Thyroid gland (tissue), 4 donors: ENCODE measurements around the gene C20orf144.

Experiments
- POLR2A ChIP-seq, 2 donors: fragments of 450-650 bp; IDR thresholded peaks; one replicate each; pipeline ENCODE4 v1.6.1; 2017; ENCODE audit warnings: antibody characterized with exemption in 2 of 2, mild to moderate bottlenecking in 2 of 2, moderate library complexity in 1 of 2
- TF ChIP-seq, protein P1 (sequence below), 6 experiments: fragments of 200-600 bp in 3 of 6; fragments of 450-650 bp in 3 of 6; sonication (generic) in 3 of 6; IDR thresholded peaks; one replicate each; pipeline ENCODE4 v1.5.1; 2016 to 2019; ENCODE audit warnings: antibody characterized with exemption in 6 of 6, mild to moderate bottlenecking in 2 of 6, inconsistent platforms in 1 of 6, moderate library complexity in 1 of 6

DNA sequence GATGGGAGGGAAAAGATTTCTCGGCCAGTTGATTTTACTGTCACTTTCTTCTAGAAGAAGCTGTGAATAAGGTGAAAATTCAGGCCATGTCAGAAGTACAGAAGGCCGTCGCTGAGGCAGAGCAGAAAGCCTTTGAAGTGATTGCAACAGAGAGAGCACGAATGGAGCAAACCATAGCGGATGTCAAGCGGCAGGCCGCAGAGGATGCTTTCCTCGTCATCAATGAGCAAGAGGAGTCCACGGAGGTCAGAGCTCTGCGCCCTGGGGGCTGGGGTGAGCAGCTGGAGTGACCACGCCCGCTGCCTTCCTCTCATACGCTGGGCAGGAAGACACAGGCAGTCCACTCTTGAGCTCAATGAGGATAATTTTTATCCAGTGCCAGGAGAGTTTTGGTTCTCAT, 21.8 kb upstream of the C20orf144 start:
- TF ChIP-seq, protein P1, sequence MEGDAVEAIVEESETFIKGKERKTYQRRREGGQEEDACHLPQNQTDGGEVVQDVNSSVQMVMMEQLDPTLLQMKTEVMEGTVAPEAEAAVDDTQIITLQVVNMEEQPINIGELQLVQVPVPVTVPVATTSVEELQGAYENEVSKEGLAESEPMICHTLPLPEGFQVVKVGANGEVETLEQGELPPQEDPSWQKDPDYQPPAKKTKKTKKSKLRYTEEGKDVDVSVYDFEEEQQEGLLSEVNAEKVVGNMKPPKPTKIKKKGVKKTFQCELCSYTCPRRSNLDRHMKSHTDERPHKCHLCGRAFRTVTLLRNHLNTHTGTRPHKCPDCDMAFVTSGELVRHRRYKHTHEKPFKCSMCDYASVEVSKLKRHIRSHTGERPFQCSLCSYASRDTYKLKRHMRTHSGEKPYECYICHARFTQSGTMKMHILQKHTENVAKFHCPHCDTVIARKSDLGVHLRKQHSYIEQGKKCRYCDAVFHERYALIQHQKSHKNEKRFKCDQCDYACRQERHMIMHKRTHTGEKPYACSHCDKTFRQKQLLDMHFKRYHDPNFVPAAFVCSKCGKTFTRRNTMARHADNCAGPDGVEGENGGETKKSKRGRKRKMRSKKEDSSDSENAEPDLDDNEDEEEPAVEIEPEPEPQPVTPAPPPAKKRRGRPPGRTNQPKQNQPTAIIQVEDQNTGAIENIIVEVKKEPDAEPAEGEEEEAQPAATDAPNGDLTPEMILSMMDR (IDR thresholded peaks at IDR 0.05), result no peak
- TF ChIP-seq POLR2A (IDR thresholded peaks at IDR 0.05), result no peak
